GM19463 (cell line): Measurements from ENCODE around the gene TCAP.

ENCODE experiments used
- ATAC-seq: cut with Tn5 transposase; IDR thresholded peaks from one replicate; pipeline ENCODE4 v1.9.1; 2021; ENCODE audit warnings: mild to moderate bottlenecking, moderate library complexity; ENCODE audit not compliant: unreplicated experiment

Gene TCAP

GRCh38 chr17:39664581-39665561 is at the start of gene TCAP:
TSS of gene TCAP (plus strand) at chr17:39665349. CDS start at chr17:39665360, 11 bp downstream.
- ATAC-seq = no peak

GRCh38 chr17:39615434-39615833 is 49.7 kb upstream of the TCAP start:
- ATAC-seq = no peak

GRCh38 chr17:39617100-39617445 is 48.1 kb upstream of the TCAP start:
- no peak for ATAC-seq

- no peak for ATAC-seq
Measured at GRCh38 chr17:39617446-39618245, 47.5 kb upstream of the TCAP start.

- ATAC-seq = no peak
Measured at GRCh38 chr17:39618246-39618913, 46.8 kb upstream of the TCAP start.

GRCh38 chr17:39618956-39619785 is 46.0 kb upstream of the TCAP start:
- ATAC-seq = no peak

GRCh38 chr17:39619786-39620101 is 45.4 kb upstream of the TCAP start:
- ATAC-seq = no peak

GRCh38 chr17:39621523-39622379 is 43.4 kb upstream of the TCAP start:
- ATAC-seq = peak; percentile 44

GRCh38 chr17:39622380-39623006 is 42.7 kb upstream of the TCAP start:
- no peak for ATAC-seq

GRCh38 chr17:39623356-39623950 is 41.7 kb upstream of the TCAP start:
- ATAC-seq = no peak

- no peak for ATAC-seq
Measured at GRCh38 chr17:39624313-39624712, 40.8 kb upstream of the TCAP start.

- ATAC-seq = no peak
Measured at GRCh38 chr17:39625198-39625785, 39.9 kb upstream of the TCAP start.

GRCh38 chr17:39626171-39627046 is 38.7 kb upstream of the TCAP start, which contains the start of gene PPP1R1B:
TSS of gene PPP1R1B (plus strand) at chr17:39626952. CDS start at chr17:39627393, 441 bp downstream.
- ATAC-seq = no peak

- no peak for ATAC-seq
Measured at GRCh38 chr17:39627047-39627711, 38.0 kb upstream of the TCAP start.

- ATAC-seq = no peak
Measured at GRCh38 chr17:39627712-39628516, 37.2 kb upstream of the TCAP start.
